Trophoblast cell (in vitro differentiated cells and primary cell): ENCODE results near the gene EEFSEC.

Experiments used
- DNase-seq, 2 donors: peaks; one replicate each; pipeline ENCODE4 v3.0.0-alpha.2; 2016
- H2AFZ ChIP-seq: 2 replicates; pipeline ENCODE4 v1.6.1; 2013; ENCODE audit warnings: low read length, moderate library complexity, mild to moderate bottlenecking; ENCODE audit not compliant: insufficient read depth, poor library complexity
- H2AK5ac ChIP-seq: 2 replicates; pipeline ENCODE4 v1.6.1; 2013; ENCODE audit warnings: mild to moderate bottlenecking, low read length
- H2BK120ac ChIP-seq: 2 replicates; pipeline ENCODE4 v1.6.1; 2013; ENCODE audit warnings: low read length, mild to moderate bottlenecking, moderate library complexity; ENCODE audit not compliant: insufficient read depth, poor library complexity
- H2BK12ac ChIP-seq: 2 replicates; pipeline ENCODE4 v1.6.1; 2013; ENCODE audit warnings: mild to moderate bottlenecking, low read length, moderate library complexity
- H2BK5ac ChIP-seq: 2 replicates; pipeline ENCODE4 v1.6.1; 2013; ENCODE audit warnings: low read length, low read depth, moderate library complexity, mild to moderate bottlenecking; ENCODE audit not compliant: poor library complexity
- H3K14ac ChIP-seq: 2 replicates; pipeline ENCODE4 v1.6.1; 2013; ENCODE audit warnings: mild to moderate bottlenecking, low read length
- H3K18ac ChIP-seq: 2 replicates; pipeline ENCODE4 v1.6.1; 2013; ENCODE audit warnings: mild to moderate bottlenecking, low read length
- H3K23ac ChIP-seq: 2 replicates; pipeline ENCODE4 v1.6.1; 2013; ENCODE audit warnings: low read length
- H3K27ac ChIP-seq: 2 replicates; pipeline ENCODE4 v1.5.1; 2013; ENCODE audit warnings: low read depth, mild to moderate bottlenecking, inconsistent platforms, low read length, moderate library complexity
- H3K27me3 ChIP-seq: 2 replicates; pipeline ENCODE4 v1.6.1; 2013; ENCODE audit warnings: inconsistent platforms, mild to moderate bottlenecking, low read length, moderate library complexity; ENCODE audit not compliant: insufficient read depth
- H3K36me3 ChIP-seq, 2 experiments: 1 replicate in 1 of 2; 2 replicates in 1 of 2; pipeline ENCODE4 v1.6.1; 2013; ENCODE audit warnings: low read length in 2 of 2, mild to moderate bottlenecking in 2 of 2, moderate library complexity in 1 of 2; ENCODE audit not compliant: insufficient read depth in 2 of 2, control insufficient read depth in 1 of 2
- H3K4ac ChIP-seq: 2 replicates; pipeline ENCODE4 v1.6.1; 2013; ENCODE audit warnings: low read depth, mild to moderate bottlenecking, low read length, moderate library complexity
- H3K4me1 ChIP-seq, 2 experiments: 1 replicate in 1 of 2; 2 replicates in 1 of 2; pipeline ENCODE4 v1.6.1; 2013; ENCODE audit warnings: low read length in 2 of 2, mild to moderate bottlenecking in 2 of 2, moderate library complexity in 1 of 2; ENCODE audit not compliant: insufficient read depth in 2 of 2, control insufficient read depth in 1 of 2
- H3K4me2 ChIP-seq: 2 replicates; pipeline ENCODE4 v1.6.1; 2013; ENCODE audit warnings: inconsistent platforms, mild to moderate bottlenecking, low read length, moderate library complexity
- H3K4me3 ChIP-seq: 2 replicates; pipeline ENCODE4 v1.5.1; 2013; ENCODE audit warnings: mild to moderate bottlenecking, low read depth, low read length, inconsistent platforms
- H3K79me1 ChIP-seq: one replicate; pipeline ENCODE4 v1.6.1; 2013; ENCODE audit warnings: low read length
- H3K79me2 ChIP-seq: 2 replicates; pipeline ENCODE4 v1.6.1; 2013; ENCODE audit warnings: low read length, mild to moderate bottlenecking; ENCODE audit not compliant: control insufficient read depth, insufficient read depth, poor library complexity
- H3K9ac ChIP-seq: 2 replicates; pipeline ENCODE4 v1.6.1; 2013; ENCODE audit warnings: mild to moderate bottlenecking, low read length
- H3K9me3 ChIP-seq: 2 replicates; pipeline ENCODE4 v1.6.1; 2013; ENCODE audit warnings: low read depth, mild to moderate bottlenecking, control low read depth, inconsistent platforms, low read length; ENCODE audit not compliant: insufficient read depth
- H4K12ac ChIP-seq: 2 replicates; pipeline ENCODE4 v1.6.1; 2013; ENCODE audit warnings: low read depth, mild to moderate bottlenecking, low read length, moderate library complexity
- H4K8ac ChIP-seq: 2 replicates; pipeline ENCODE4 v1.6.1; 2013; ENCODE audit warnings: low read depth, mild to moderate bottlenecking, low read length, moderate library complexity
- H4K91ac ChIP-seq: one replicate; pipeline ENCODE4 v1.6.1; 2013; ENCODE audit warnings: low read depth, mild to moderate bottlenecking, low read length, moderate library complexity
- WGBS: extraction: QIAGEN DNeasy Blood & Tissue Kit; methylation state at CpG from one replicate; pipeline ENCODE4 v1.1.7; 2013; ENCODE audit warnings: missing lambda C conversion rate; ENCODE audit not compliant: insufficient read length, insufficient coverage; ENCODE audit errors: extremely low coverage; 5-methylcytosine and 5-hydroxymethylcytosine counted together

The EEFSEC gene

GRCh38 chr3:128176276-128176833 is 23.1 kb downstream of the EEFSEC start:
- Histone ChIP-seq H3K4me1 (peaks cover 0 to 2% of the 10 kb centered on the region in 2 experiments), H2BK12ac (no peak overlapping the region), H3K27ac (no peak overlapping the region), H2BK5ac (no peak overlapping the region), H4K8ac (no peak overlapping the region), H3K36me3 (no peaks in the 10 kb centered on the region), H3K23ac (no peak overlapping the region), H3K18ac (no peak overlapping the region), H3K9me3 (no peaks in the 10 kb centered on the region), H3K79me2 (no peaks in the 10 kb centered on the region), H3K4me3 (no peak overlapping the region), H3K4me2 (no peak overlapping the region), H2AK5ac (no peak overlapping the region), H3K27me3 (no peaks in the 10 kb centered on the region), H3K4ac (no peak overlapping the region), H3K14ac (no peak overlapping the region), H2BK120ac (no peak overlapping the region), H4K91ac (no peak overlapping the region), H3K79me1 (no peaks in the 10 kb centered on the region), H4K12ac (no peak overlapping the region), H2AFZ (no peak overlapping the region), H3K9ac (no peak overlapping the region)
- no peak for DNase-seq
- WGBS, result no CpG with 5 or more reads among the region's 6 CpGs

GRCh38 chr3:128177865-128178264 is 24.6 kb downstream of the EEFSEC start:
- no peak overlapping the region for H3K4ac ChIP-seq
- no peak overlapping the region for H2BK5ac ChIP-seq
- H3K14ac ChIP-seq, result no peak overlapping the region
- H3K79me1 ChIP-seq, result no peaks in the 10 kb centered on the region
- H3K18ac ChIP-seq, result no peak overlapping the region
- H2BK12ac ChIP-seq, result no peak overlapping the region
- H3K9me3 ChIP-seq, result no peaks in the 10 kb centered on the region
- no peak overlapping the region for H3K9ac ChIP-seq
- H3K4me3 ChIP-seq, result no peak overlapping the region
- H3K23ac ChIP-seq, result no peak overlapping the region
- H3K27me3 ChIP-seq, result no peaks in the 10 kb centered on the region
- H3K4me1 ChIP-seq, result peaks cover 0 to 2% of the 10 kb centered on the region in 2 experiments
- WGBS, result no CpG with 5 or more reads among the region's 2 CpGs
- DNase-seq, result no peak
- H4K91ac ChIP-seq, result no peak overlapping the region
- H4K8ac ChIP-seq, result no peak overlapping the region
- no peak overlapping the region for H2AK5ac ChIP-seq
- H2AFZ ChIP-seq, result no peak overlapping the region
- H2BK120ac ChIP-seq, result no peak overlapping the region
- no peak overlapping the region for H4K12ac ChIP-seq
- no peaks in the 10 kb centered on the region for H3K79me2 ChIP-seq
- no peak overlapping the region for H3K4me2 ChIP-seq
- H3K36me3 ChIP-seq, result no peaks in the 10 kb centered on the region
- no peak overlapping the region for H3K27ac ChIP-seq

- Histone ChIP-seq H3K4ac (no peak overlapping the region), H3K9me3 (no peaks in the 10 kb centered on the region), H2AK5ac (no peak overlapping the region), H3K36me3 (no peaks in the 10 kb centered on the region), H3K79me1 (no peaks in the 10 kb centered on the region), H2BK5ac (no peak overlapping the region), H3K27ac (no peak overlapping the region), H2BK12ac (no peak overlapping the region), H2BK120ac (no peak overlapping the region), H3K79me2 (no peaks in the 10 kb centered on the region), H3K4me2 (no peak overlapping the region), H3K14ac (no peak overlapping the region), H3K27me3 (no peaks in the 10 kb centered on the region), H3K23ac (no peak overlapping the region), H3K4me3 (no peak overlapping the region), H4K91ac (no peak overlapping the region), H3K18ac (no peak overlapping the region), H3K9ac (no peak overlapping the region), H4K8ac (no peak overlapping the region), H3K4me1 (peaks cover 0 to 2% of the 10 kb centered on the region in 2 experiments), H2AFZ (no peak overlapping the region), H4K12ac (no peak overlapping the region)
- no CpG with 5 or more reads among the region's 4 CpGs for whole genome bisulfite sequencing
- peak; percentile 71 to 87 for DNase-seq
These were observed 25.7 kb downstream of the EEFSEC start for GRCh38 chr3:128178782-128179483.

GRCh38 chr3:128179484-128179819 is 26.2 kb downstream of the EEFSEC start:
- no peak overlapping the region for H3K23ac ChIP-seq
- no peak overlapping the region for H2BK120ac ChIP-seq
- no CpG with 5 or more reads among the region's 7 CpGs for WGBS

More at GRCh38 chr3:128179484-128179819, 26.2 kb downstream of the EEFSEC start:
- no peak overlapping the region for H2AK5ac ChIP-seq
- no peak overlapping the region for H3K4me3 ChIP-seq
- H4K12ac ChIP-seq, result no peak overlapping the region
- no peak overlapping the region for H2BK12ac ChIP-seq
- H3K79me1 ChIP-seq, result no peaks in the 10 kb centered on the region
- H3K79me2 ChIP-seq, result no peaks in the 10 kb centered on the region
- H3K4ac ChIP-seq, result no peak overlapping the region
- H4K8ac ChIP-seq, result no peak overlapping the region
- DNase-seq, result no peak
- no peak overlapping the region for H3K27ac ChIP-seq
- H3K36me3 ChIP-seq, result no peaks in the 10 kb centered on the region
- no peak overlapping the region for H3K14ac ChIP-seq
- H4K91ac ChIP-seq, result no peak overlapping the region
- no peak overlapping the region for H3K18ac ChIP-seq
- no peak overlapping the region for H3K9ac ChIP-seq
- H3K27me3 ChIP-seq, result no peaks in the 10 kb centered on the region
- peaks cover 0 to 2% of the 10 kb centered on the region in 2 experiments for H3K4me1 ChIP-seq
- no peak overlapping the region for H2BK5ac ChIP-seq
- H3K4me2 ChIP-seq, result no peak overlapping the region
- no peaks in the 10 kb centered on the region for H3K9me3 ChIP-seq
- H2AFZ ChIP-seq, result no peak overlapping the region
